ENCODE results near the gene KIF26B.

- no peak for TF ChIP-seq ESRRA (CRISPR knock-in tag; IDR thresholded peaks at IDR 0.05; ENCODE audit: borderline replicate concordance)
- TF ChIP-seq, protein P1, sequence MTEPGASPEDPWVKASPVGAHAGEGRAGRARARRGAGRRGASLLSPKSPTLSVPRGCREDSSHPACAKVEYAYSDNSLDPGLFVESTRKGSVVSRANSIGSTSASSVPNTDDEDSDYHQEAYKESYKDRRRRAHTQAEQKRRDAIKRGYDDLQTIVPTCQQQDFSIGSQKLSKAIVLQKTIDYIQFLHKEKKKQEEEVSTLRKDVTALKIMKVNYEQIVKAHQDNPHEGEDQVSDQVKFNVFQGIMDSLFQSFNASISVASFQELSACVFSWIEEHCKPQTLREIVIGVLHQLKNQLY (CRISPR knock-in tag; IDR thresholded peaks at IDR 0.05): no peak
- no peak for TF ChIP-seq ELF4 (CRISPR knock-in tag; IDR thresholded peaks at IDR 0.05; ENCODE audit: low read depth)
- TF ChIP-seq, protein P2, sequence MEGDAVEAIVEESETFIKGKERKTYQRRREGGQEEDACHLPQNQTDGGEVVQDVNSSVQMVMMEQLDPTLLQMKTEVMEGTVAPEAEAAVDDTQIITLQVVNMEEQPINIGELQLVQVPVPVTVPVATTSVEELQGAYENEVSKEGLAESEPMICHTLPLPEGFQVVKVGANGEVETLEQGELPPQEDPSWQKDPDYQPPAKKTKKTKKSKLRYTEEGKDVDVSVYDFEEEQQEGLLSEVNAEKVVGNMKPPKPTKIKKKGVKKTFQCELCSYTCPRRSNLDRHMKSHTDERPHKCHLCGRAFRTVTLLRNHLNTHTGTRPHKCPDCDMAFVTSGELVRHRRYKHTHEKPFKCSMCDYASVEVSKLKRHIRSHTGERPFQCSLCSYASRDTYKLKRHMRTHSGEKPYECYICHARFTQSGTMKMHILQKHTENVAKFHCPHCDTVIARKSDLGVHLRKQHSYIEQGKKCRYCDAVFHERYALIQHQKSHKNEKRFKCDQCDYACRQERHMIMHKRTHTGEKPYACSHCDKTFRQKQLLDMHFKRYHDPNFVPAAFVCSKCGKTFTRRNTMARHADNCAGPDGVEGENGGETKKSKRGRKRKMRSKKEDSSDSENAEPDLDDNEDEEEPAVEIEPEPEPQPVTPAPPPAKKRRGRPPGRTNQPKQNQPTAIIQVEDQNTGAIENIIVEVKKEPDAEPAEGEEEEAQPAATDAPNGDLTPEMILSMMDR (IDR thresholded peaks at IDR 0.05): no peak
- no peak for TF ChIP-seq ATF3 (CRISPR knock-in tag; conservative IDR thresholded peaks at IDR 0.05)
- TF ChIP-seq KAT7 (CRISPR knock-in tag; IDR thresholded peaks at IDR 0.05; ENCODE audit: borderline replicate concordance): no peak
- TF ChIP-seq FOXJ3 (CRISPR knock-in tag; IDR thresholded peaks at IDR 0.05; ENCODE audit: borderline replicate concordance): no peak
- TF ChIP-seq, protein P3, sequence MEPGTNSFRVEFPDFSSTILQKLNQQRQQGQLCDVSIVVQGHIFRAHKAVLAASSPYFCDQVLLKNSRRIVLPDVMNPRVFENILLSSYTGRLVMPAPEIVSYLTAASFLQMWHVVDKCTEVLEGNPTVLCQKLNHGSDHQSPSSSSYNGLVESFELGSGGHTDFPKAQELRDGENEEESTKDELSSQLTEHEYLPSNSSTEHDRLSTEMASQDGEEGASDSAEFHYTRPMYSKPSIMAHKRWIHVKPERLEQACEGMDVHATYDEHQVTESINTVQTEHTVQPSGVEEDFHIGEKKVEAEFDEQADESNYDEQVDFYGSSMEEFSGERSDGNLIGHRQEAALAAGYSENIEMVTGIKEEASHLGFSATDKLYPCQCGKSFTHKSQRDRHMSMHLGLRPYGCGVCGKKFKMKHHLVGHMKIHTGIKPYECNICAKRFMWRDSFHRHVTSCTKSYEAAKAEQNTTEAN (CRISPR knock-in tag; IDR thresholded peaks at IDR 0.05): no peak
- no peak for TF ChIP-seq TCF7 (CRISPR knock-in tag; IDR thresholded peaks at IDR 0.05; ENCODE audit: low read depth)
- TF ChIP-seq, protein P4, sequence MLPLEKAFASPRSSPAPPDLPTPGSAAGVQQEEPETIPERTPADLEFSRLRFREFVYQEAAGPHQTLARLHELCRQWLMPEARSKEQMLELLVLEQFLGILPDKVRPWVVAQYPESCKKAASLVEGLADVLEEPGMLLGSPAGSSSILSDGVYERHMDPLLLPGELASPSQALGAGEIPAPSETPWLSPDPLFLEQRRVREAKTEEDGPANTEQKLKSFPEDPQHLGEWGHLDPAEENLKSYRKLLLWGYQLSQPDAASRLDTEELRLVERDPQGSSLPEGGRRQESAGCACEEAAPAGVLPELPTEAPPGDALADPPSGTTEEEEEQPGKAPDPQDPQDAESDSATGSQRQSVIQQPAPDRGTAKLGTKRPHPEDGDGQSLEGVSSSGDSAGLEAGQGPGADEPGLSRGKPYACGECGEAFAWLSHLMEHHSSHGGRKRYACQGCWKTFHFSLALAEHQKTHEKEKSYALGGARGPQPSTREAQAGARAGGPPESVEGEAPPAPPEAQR (CRISPR knock-in tag; IDR thresholded peaks at IDR 0.05): no peak
- TF ChIP-seq ZNF512 (CRISPR knock-in tag; IDR thresholded peaks at IDR 0.05; ENCODE audit: borderline replicate concordance): no peak
- TF ChIP-seq ZNF138 (CRISPR knock-in tag; conservative IDR thresholded peaks at IDR 0.05): no peak
- TF ChIP-seq, protein P5, sequence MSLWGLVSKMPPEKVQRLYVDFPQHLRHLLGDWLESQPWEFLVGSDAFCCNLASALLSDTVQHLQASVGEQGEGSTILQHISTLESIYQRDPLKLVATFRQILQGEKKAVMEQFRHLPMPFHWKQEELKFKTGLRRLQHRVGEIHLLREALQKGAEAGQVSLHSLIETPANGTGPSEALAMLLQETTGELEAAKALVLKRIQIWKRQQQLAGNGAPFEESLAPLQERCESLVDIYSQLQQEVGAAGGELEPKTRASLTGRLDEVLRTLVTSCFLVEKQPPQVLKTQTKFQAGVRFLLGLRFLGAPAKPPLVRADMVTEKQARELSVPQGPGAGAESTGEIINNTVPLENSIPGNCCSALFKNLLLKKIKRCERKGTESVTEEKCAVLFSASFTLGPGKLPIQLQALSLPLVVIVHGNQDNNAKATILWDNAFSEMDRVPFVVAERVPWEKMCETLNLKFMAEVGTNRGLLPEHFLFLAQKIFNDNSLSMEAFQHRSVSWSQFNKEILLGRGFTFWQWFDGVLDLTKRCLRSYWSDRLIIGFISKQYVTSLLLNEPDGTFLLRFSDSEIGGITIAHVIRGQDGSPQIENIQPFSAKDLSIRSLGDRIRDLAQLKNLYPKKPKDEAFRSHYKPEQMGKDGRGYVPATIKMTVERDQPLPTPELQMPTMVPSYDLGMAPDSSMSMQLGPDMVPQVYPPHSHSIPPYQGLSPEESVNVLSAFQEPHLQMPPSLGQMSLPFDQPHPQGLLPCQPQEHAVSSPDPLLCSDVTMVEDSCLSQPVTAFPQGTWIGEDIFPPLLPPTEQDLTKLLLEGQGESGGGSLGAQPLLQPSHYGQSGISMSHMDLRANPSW (CRISPR knock-in tag; conservative IDR thresholded peaks at IDR 0.05; ENCODE audit: low read depth): no peak
- TF ChIP-seq NR2C2 (CRISPR knock-in tag; IDR thresholded peaks at IDR 0.05): no peak
Measured at GRCh38 chr1:245129319-245130240, 25.2 kb upstream of the KIF26B start.
